Measurements from ENCODE around the gene SULT1C4.

GRCh38 chr2:108377401-108377800 is 353 bp upstream of the SULT1C4 start:
- TF ChIP-seq CTCF (IDR thresholded peaks at IDR 0.05; ENCODE audit: poor library complexity, severe bottlenecking) (no peak), POLR2AphosphoS5 (IDR thresholded peaks at IDR 0.05) (no peak), EZH2 (IDR thresholded peaks at IDR 0.05; ENCODE audit: borderline replicate concordance, insufficient read depth, low read length, poor library complexity, severe bottlenecking) (no peak)

Data from neural cell (in vitro differentiated cells).